ENCODE measurements around the gene ACACA.
"Not testable (repeated sequence)": the region's sequence is repeated elsewhere in the genome, so short reads cannot be mapped to it uniquely, and the experiment has no call there.

Gene ACACA

DNA sequence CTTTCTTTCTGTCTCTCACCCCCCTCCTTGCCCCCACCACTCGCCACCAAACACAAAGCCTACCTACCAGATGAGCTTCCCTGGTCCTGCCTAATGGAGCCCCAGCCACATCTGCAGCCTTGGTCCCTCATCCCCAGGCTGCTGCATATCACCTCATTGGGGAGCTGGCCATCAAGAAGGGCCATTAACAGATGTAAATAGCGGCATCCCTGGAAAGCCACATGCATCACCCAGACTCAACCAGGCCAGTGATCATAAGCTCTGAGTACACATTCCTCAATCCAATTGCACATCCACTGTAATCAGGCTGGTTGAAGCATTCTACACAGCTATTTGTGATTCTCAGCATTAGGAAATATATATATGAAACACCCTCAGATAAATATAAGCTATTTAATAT, 242.6 kb downstream of the ACACA start:
- DNase-seq: no peak

GRCh38 chr17:37162800-37163199, 243.8 kb downstream of the ACACA start:
- no peak for DNase-seq

DNA sequence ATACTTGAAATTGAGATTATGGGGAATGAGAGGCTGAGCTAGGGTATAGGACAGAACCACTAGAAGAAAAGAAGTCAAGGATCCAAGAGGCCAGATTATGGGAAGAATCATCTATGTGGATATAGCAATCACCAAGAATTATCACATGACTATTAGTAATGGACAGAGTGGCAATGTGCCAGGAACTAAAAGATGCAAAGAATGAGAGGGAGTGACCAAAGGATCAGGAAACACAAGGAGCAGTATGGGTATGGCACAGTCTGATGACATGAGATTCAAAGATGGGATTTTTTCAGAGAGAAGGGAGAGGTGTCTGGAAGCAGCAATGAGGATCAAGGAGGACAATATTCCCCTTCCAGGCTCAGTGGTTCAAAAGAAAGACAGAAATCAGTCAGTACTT, 245.7 kb downstream of the ACACA start:
- DNase-seq: no peak

DNA sequence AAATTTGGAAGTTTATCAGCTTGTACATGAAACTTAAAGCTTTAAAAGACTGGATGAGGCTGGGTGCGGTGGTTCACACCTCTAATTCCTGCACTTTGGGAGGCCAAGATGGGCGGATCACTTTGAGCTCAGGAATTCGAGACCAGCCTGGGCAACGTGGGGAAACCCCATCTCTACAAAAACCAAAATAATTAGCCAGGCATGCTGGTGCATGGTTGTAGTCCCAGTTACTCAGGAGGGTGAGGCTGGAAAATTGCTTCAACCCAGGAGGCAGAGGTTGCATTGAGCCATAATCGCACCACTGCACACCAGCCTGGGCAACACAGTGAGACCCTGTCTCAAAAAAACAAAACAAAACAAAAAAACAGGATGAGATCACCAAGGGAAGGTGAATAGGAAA, 248.3 kb downstream of the ACACA start:
- DNase-seq: no peak

DNA sequence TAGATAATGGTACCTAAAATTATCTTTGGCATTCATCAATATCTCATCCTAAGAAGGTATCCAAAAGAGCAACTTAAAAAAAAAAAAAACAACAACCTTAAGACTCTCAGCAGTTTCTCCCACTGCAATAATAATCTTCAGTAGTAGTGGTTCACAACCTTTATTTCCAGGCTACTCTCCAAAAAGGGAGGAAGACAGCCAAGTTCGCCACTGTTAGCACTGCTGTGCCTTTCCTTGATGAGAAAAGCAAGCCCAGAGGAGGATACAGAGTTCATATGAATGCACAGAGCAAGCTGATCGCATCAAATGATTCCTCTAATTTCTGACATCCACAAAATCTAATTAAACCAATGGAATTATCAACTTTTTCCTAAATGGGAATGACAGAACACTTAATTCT, 258.5 kb downstream of the ACACA start:
- no peak for DNase-seq

DNA sequence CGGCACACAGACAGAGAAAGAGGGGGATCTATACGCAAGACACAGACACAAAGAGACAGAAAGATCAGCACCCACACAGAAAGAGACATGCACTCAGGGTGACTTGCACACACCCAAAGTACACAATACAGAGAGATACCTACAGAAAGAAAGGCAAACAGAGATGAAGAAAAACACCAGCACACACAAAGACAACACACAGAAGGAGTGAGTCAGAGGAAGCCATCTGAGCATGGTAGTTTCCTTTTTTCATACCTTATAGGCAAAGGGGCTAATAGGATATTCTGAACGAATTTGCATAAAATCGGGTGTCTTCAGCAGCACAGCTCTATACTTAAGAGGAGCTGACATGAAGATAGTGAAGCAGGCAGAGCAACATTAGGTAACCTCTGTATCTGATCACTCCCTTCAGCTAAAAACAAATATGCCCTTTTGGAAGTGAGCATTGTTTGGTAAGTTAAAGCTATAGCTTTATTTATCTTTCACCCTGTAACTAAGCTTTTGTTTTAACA, 259.3 kb downstream of the ACACA start:
- DNase-seq: peak; percentile 21

DNA sequence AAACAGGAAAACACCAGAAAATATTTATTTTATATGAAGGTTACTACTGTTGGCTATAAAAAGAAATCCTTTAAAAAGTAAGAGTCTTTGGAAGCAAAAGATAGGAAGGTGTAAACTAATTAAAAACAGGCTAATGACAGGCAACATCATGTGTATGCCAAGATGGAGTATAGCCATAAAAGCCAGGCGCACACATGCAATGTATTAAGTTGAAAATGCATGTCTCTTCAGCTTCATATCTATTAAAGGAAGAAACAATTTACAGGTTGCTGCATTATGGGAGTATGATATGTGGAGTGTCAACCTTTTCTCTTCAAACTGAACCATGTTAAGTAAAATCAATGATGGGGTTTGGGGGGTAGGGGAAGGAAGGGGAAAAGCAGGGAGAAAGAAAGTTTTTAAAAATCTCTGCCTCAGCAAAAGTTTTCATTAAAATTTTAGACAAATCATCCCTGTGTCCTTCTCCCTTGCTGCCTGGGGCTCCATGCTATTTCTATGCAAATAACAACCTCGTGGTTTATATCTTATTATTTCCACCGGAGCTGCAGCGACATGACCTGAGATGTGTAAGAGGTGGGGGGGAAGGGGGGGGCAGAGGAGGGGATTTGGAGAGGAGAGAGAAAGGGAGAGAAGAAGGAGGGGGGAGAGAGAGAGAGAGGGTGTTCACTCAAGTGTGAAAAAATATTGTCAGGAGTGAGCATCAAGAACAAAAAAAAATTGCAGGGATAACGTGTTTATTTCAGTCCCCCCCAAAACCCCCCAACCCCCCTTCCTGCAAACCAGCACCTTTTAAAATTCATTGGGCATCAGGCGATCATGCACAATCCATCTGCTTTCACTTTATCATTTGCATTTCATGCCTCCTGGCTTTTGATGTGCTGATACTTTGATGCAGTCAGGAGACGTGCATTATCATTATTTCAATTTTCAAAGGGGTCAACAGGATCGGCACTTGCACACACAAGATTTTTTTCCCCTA, 260.3 kb downstream of the ACACA start:
- DNase-seq: peak; percentile 22

DNA sequence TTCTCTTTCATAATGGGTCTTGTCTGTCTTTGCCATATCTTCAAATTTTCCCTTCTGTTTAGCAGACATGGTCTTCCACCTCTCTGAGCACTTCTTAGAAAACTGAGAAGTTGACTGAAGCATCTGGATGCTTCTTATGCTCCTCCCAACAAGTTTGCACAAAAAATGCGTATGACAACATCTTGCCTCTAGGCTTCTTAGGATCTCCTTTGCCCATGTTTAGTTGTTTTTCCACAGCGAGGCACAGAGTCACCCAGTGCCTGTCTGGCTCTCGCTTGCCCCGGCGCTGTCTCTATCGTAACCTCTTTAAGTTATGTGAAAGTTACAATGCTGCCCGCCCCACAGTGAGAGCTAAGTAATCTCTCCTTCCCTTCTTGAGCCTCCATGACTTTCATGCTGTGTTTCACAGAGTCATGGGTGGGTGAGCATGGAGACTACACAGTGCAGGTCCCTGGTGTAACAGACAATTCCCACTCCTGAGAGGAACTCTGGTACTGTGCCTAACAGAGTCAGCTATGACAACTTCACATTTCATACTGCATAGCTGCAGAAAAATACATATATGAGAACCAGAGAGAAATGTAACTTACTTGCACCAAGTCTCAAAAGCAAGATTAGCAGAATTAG, 262.4 kb downstream of the ACACA start:
- DNase-seq: no peak

DNA sequence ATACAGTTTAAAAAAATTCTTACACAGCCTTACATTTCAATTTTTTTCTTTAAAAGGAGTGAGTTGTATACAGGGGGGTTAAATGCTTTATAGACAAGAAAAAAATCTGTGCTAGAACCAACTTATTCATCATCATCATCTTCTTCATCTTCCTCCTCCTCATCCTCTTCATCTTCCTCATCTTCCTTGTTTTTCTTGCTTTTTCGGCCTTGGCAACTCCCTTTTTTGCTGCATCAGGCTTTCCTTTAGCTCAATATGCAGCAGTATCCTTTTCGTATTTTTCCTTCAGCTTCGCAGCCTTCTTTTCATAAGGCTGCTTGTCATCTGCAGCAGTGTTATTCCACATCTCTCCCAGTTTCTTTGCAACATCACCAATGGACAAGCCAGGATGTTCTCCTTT, 263.1 kb downstream of the ACACA start:
- not testable (repeated sequence) for DNase-seq

DNA sequence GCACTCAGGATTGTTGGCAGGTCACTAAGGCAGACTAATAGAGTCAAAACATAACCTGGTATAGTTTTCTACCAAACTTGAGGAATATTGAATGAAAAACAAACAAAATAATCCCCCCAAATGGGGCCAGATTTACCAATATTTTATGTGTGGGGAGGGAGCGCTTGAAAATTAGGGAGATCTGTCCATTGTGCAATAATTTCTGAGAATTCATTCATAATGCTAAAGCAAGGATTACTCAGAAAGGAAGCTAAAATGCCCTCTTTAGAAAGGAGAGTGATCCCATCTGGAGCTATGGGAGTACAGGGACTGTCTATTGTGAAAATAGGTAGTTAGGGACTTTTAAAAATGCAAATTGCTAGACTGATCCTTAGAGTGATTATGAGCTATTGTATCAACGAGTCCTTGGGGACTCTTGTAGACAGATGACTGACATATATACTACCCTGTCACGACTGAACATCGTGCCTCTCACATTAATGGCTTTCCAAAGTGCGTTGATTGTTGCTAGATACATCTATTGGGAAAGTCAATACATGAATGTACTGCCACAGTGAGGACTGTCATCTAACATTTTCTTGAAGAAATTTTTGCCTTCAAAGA, 264.2 kb downstream of the ACACA start:
- DNase-seq: no peak

- DNase-seq: no peak
Measured at GRCh38 chr17:37138571-37139120, 268.0 kb downstream of the ACACA start.

DNA sequence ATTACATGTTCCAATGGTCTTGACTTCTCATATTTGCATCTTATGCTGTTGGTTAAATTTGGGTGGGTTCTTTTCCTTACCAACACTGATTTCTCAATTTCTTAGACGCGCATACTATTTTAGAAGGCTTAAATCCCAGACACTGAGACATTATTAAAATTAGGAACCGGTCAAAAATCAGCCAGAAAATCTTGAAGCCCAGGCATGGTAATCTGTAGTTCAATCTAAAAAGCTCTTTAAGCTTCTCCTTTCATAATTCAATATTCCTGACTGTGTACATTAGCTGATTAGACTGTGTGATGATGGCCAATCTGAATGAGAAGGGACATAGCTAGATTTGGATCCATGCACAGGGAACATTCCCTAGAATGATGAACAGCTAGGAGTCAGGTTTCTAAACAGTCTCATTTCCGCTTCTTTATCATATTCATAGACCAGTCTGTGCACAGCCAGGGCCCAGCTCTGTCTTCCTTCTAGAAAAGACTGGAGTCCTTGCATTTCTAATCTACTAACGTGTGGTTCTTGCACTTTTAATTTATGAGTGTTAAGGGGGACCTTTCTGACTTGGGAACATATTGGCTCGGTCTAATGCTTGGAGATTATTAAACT, 268.6 kb downstream of the ACACA start:
- no peak for DNase-seq

DNA sequence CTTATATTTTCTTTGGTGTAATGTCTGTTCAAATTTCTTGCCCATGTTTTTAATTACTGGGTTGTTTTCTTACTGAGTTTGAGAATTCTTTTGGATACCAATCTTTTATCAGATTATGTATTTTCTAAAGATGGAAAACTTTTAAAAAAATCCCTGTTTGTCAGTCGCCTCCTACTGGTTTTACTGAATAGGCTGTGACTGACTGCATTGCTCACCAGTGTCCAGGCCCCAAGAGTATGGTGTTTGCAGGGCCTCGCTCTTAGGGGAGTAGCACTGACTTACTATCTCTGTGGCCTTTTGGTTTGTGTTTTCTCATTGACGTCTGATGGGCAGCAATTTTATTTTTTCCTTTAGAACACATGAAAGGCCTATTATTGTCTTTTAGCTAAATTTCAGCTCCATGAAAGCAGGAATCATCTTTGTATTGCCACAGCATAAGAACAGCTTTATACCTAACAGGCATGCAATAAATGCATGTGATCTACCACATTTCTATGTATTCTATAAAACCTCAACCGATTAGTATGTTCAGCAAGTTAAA, 269.5 kb downstream of the ACACA start:
- no peak for DNase-seq

DNA sequence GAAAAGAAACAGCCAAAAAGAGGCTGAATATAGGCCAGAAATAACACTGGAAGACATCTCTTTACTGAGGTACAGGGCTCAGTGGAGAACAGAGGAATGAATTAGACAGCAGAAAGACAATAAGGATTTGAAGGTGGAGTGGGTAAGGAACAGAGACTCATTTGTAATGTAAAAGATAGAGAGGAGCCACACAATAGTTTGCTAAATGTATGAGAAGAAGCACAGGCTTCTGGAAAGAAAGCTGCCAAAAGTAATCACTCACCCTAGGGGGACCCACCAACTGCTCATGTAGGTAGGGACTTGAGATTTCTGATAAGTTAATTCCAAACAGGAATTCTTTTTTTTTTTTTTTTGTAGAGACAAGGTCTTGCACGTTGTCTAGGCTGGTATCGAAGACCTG, 271.1 kb downstream of the ACACA start:
- DNase-seq: no peak

- peak; percentile 36 for DNase-seq
Measured at GRCh38 chr17:37134050-37134449, 272.6 kb downstream of the ACACA start.

DNA sequence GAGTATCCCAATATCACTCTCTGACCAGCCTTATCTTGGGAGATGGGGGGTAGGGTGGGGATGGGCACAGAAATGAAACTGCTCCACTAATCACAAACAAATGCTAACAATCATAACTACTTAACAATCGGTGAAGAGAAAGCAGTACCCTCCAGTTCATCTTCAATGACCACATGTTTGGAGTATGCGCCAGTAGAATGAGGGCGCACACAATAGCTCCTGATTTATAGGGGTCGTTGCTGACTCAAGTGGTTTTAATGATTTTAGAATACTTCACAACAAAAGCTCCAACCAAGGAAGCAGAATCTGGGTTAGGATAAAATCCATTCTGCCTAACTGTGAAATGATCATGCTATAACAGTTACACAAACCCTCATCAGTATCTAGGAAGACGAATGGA, 273.5 kb downstream of the ACACA start:
- DNase-seq: peak; percentile 37

DNA sequence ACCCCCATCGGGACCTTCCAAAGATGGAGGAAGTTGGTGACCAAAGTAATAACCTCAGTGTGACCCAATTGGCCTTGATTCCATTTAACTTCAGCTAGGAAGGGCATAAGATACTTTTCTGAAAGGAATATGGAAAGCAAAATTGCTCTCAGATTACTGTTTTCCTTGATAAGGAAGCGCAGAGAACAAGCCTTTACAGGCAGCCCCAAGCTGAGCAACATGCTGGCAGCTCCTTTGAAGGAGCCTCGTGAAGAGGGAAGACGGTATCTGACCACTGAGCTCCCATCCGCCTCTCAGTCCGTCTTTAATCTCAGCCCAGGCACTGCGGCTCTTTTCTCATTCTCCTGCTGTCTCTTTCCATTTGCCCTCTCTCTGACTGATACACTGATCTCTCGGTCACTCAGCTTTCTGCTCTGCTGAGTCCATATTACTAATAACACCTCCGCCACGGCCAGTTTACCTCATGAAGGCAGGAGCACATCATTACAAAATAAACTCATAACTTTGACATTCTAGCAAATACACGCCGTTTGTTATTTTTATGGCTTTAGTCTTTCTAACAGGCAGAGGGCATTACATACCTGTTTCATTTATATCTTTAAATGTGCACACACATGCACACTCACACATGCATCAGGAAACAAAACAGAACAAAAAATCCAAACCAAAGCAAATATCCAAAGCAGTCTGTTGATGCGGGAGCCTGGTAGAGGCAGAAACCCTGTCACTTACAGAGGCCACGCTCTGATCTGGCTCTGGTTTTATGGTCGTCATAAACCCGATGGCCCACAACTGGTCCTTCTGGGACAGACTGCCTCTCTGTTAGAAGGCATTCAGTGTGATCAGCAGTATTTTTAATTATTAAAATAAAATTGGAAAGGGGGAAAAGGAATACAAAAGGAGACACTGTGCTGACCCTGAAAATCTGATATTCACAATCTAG, 274.7 kb downstream of the ACACA start:
- peak; percentile 44 for DNase-seq

DNA sequence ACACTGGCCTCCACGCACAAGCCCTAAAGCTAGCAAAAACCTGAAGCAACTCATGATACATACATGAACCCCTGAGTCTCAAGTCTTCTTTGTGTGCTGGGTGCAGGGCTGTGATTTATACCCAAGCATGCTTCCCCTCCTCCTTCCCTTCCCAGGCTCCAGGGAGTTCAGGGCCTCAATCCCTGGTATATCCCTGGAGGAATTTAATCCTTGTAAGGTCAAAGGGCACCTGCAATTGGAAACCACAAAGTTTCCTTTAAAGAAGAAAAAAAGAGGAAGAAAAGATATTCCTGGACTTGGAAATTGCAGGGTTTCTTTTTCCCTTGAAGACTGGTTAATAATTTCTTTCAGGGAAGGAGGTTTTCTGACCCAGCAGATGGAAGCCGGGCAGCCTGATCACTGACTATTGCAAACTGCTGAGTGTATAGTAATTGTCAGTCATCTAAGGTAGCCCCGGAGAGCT, 275.6 kb downstream of the ACACA start:
- no peak for DNase-seq

- no peak for DNase-seq
Measured at GRCh38 chr17:37124821-37125173, 281.8 kb downstream of the ACACA start.

GRCh38 chr17:37123941-37124820, 282.5 kb downstream of the ACACA start:
- DNase-seq: no peak

Data from retina (tissue), 1 donor.